HepG2 (cell line): ENCODE data around the gene DNAJC30. TPM values are rescaled to one million over a fixed set of nuclear protein-coding genes. Genes with fewer than 3 reads are reported as not detected.

Experiments used
- ATAC-seq: fragments of 200-7000 bp; cut with Tn5 transposase; 3 replicates; pipeline ENCODE4 v1.9.1; 2020; ENCODE audit warnings: mild to moderate bottlenecking, moderate library complexity
- BruUV-seq: library from RNA; stranded (reverse); fragments of 400-500 nt; replicated peaks from 2 replicates; lab custom pipeline; 2021; lab: Mats Ljungman, UMichigan
- CTCF ChIA-PET: fragments of 300-600 bp; formaldehyde crosslinking; extraction: SDS; loops from one replicate; lab custom pipeline; 2021; ENCODE audit warnings: low total read pairs, inconsistent platforms, low intra/inter-chr PET ratio; lab: Yijun Ruan, JAX
- POLR2A ChIA-PET: fragments of 350-600 bp; sonication (Branson Sonifier 250); formaldehyde crosslinking; loops from one replicate; lab custom pipeline; 2020; ENCODE audit warnings: antibody characterized with exemption, inconsistent platforms; lab: Yijun Ruan, JAX
- DNase-seq: peaks from one replicate; pipeline ENCODE4 v3.0.0-alpha.2; 2015; ENCODE audit warnings: low spot score
- FAIRE-seq: peaks from 3 replicates; lab custom pipeline; 2011; peaks lifted over from hg19 to GRCh38; lab: Jason Lieb, UNC
- H2AFZ ChIP-seq: one replicate; pipeline ENCODE4 v1.6.1; 2011; ENCODE audit warnings: low read length, inconsistent platforms
- H3K27ac ChIP-seq: fragments of 300-600 bp; 3 replicates; pipeline ENCODE4 v1.8.0; 2011; ENCODE audit warnings: mixed run types, mild to moderate bottlenecking, mixed read lengths, low read length, inconsistent platforms; ENCODE audit not compliant: insufficient read depth; ENCODE audit errors: extremely low read length
- H3K27me3 ChIP-seq, 2 experiments: fragments of 200-600 bp in 1 of 2; 2 replicates in 1 of 2; 3 replicates in 1 of 2; pipeline versions ENCODE4 v1.6.0 to v1.8.0; 2011; ENCODE audit warnings: low read length in 2 of 2, mild to moderate bottlenecking in 2 of 2, moderate library complexity in 2 of 2, inconsistent platforms in 1 of 2; ENCODE audit not compliant: insufficient read depth in 2 of 2, control insufficient read depth in 1 of 2
- H3K36me3 ChIP-seq, 2 experiments: fragments of 200-600 bp in 1 of 2; replicated peaks in 1 of 2; 2 replicates in 1 of 2; 3 replicates in 1 of 2; pipeline versions ENCODE4 v1.5.1 to v1.8.0; 2011; ENCODE audit warnings: low read length in 2 of 2, inconsistent platforms in 1 of 2; ENCODE audit not compliant: insufficient read depth in 2 of 2, control insufficient read depth in 1 of 2
- H3K4me1 ChIP-seq: 2 replicates; pipeline ENCODE4 v1.5.1; 2012; ENCODE audit warnings: low read length, inconsistent platforms; ENCODE audit not compliant: insufficient read depth
- H3K4me2 ChIP-seq: 2 replicates; pipeline ENCODE4 v1.6.0; 2011; ENCODE audit warnings: low read depth, low read length, inconsistent platforms
- H3K4me3 ChIP-seq, 3 experiments: fragments of 200-600 bp in 1 of 3; sonication (generic), shearing (Covaris generic) in 1 of 3; replicated peaks in 1 of 3; 2 replicates each; pipeline ENCODE4 v1.5.1; 2011 to 2016; ENCODE audit warnings: low read length in 3 of 3, inconsistent platforms in 2 of 3, low read depth in 2 of 3, mild to moderate bottlenecking in 2 of 3, control low read depth in 1 of 3, mixed read lengths in 1 of 3; ENCODE audit not compliant: insufficient read depth in 1 of 3
- H3K79me2 ChIP-seq: one replicate; pipeline ENCODE4 v1.6.1; 2011; ENCODE audit warnings: low read length, inconsistent platforms; ENCODE audit not compliant: insufficient read depth
- H3K9ac ChIP-seq: 2 replicates; pipeline ENCODE4 v1.6.0; 2011; ENCODE audit warnings: mild to moderate bottlenecking, low read depth, low read length, inconsistent platforms; ENCODE audit not compliant: insufficient read depth
- H3K9me3 ChIP-seq: 2 replicates; pipeline ENCODE4 v1.5.1; 2012; ENCODE audit warnings: mild to moderate bottlenecking, low read length
- H4K20me1 ChIP-seq: 2 replicates; pipeline ENCODE4 v1.6.0; 2011; ENCODE audit warnings: inconsistent platforms, mild to moderate bottlenecking, low read length, moderate library complexity; ENCODE audit not compliant: insufficient read depth
- CAMTA2 ChIP-seq: sonication (generic); formaldehyde crosslinking; IDR thresholded peaks from 2 replicates; pipeline ENCODE4 v1.4.0; 2020; ENCODE audit warnings: mild to moderate bottlenecking, missing genetic modification reagents, borderline replicate concordance
- GZF1 ChIP-seq: sonication (generic); formaldehyde crosslinking; IDR thresholded peaks from 2 replicates; pipeline ENCODE4 v1.5.1; 2020; ENCODE audit warnings: mild to moderate bottlenecking, missing genetic modification reagents
- IRX3 ChIP-seq: sonication (generic); formaldehyde crosslinking; IDR thresholded peaks from 2 replicates; pipeline ENCODE4 v1.8.1; 2023; ENCODE audit warnings: mild to moderate bottlenecking, low read depth, missing genetic modification reagents, borderline replicate concordance
- ZNF7 ChIP-seq: IDR thresholded peaks from 2 replicates; pipeline ENCODE4 v1.6.1; 2016; ENCODE audit warnings: missing biosample characterization, missing genetic modification reagents
- ZSCAN20 ChIP-seq: sonication (generic); formaldehyde crosslinking; IDR thresholded peaks from 2 replicates; pipeline ENCODE4 v1.4.0; 2020; ENCODE audit warnings: missing genetic modification reagents, mild to moderate bottlenecking, borderline replicate concordance
- WGBS: methylation state at CpG from one replicate; pipeline ENCODE4 v1.1.6; 2017; ENCODE audit warnings: low lambda C conversion rate; 5-methylcytosine and 5-hydroxymethylcytosine counted together
- in situ Hi-C: cut with HindIII; loops from 2 replicates; pipeline ENCODE4 v1.10.0; 2017; ENCODE audit warnings: low pct_unique_long_range_greater_than_20kb; ENCODE audit not compliant: extremely low pct_ligation_motif_present
- intact Hi-C: fragments of 100-400 bp; cut with micrococcal nuclease; formaldehyde crosslinking; loops from one replicate; pipeline ENCODE4 v1.10.0; 2022; ENCODE audit not compliant: unreplicated experiment
- microRNA counts: library from miRNA; unstranded; fragments of <30 nt; microRNA quantifications from one replicate; lab custom pipeline; 2015
- microRNA-seq: library from miRNA; unstranded; fragments of <30 nt; microRNA quantifications from one replicate; pipeline ENCODE4, GENCODE V29; 2020
- polyA plus RNA-seq, 8 experiments: library from polyadenylated mRNA; depleted of rRNA in 3 of 8; stranded (reverse) in 7 of 8; unstranded in 1 of 8; fragments of >200 nt; fragmentation: Illumina TruSeq in 4 of 8; extraction: Trizol in 4 of 8; gene quantifications; 2 replicates each; pipeline versions ENCODE4 v1.2.1 to v1.2.3, GENCODE V29; 2011 to 2016; ENCODE audit warnings: low read depth in 4 of 8, missing spikeins in 1 of 8, mixed read lengths in 1 of 8; ENCODE audit not compliant: insufficient read depth in 1 of 8
- small RNA-seq, 3 experiments: library from RNA; depleted of rRNA; stranded (forward); fragments of <200 nt; gene quantifications; one replicate each; pipeline ENCODE3, GENCODE V24; 2012; ENCODE audit warnings: low read depth in 2 of 3, low replicate concordance in 1 of 3; ENCODE audit not compliant: insufficient read length in 3 of 3, insufficient read depth in 2 of 3
- total RNA-seq, 5 experiments: library from RNA; depleted of rRNA; stranded (reverse); fragments of >200 nt; fragmentation: Illumina TruSeq; extraction: Trizol; gene quantifications; 2 replicates each; pipeline ENCODE4 v1.2.3, GENCODE V29; 2016; ENCODE audit warnings: low read depth in 1 of 5
- TF ChIP-seq, protein P1 (sequence below): sonication (generic); formaldehyde crosslinking; IDR thresholded peaks from 2 replicates; pipeline ENCODE4 v1.4.0; 2020; ENCODE audit warnings: low read depth, mild to moderate bottlenecking, missing genetic modification reagents
- TF ChIP-seq, protein P2 (sequence below): sonication (generic); formaldehyde crosslinking; IDR thresholded peaks from 2 replicates; pipeline ENCODE4 v1.8.1; 2023; ENCODE audit warnings: mild to moderate bottlenecking, inconsistent platforms, moderate library complexity, missing genetic modification reagents, borderline replicate concordance

Gene DNAJC30
- total and polyA plus RNA-seq, 2 of the 13 experiments (the other 11 are each of a cell fraction or from before 2014, with no cell fraction given) = 3.3 to 3.8 TPM

DNA sequence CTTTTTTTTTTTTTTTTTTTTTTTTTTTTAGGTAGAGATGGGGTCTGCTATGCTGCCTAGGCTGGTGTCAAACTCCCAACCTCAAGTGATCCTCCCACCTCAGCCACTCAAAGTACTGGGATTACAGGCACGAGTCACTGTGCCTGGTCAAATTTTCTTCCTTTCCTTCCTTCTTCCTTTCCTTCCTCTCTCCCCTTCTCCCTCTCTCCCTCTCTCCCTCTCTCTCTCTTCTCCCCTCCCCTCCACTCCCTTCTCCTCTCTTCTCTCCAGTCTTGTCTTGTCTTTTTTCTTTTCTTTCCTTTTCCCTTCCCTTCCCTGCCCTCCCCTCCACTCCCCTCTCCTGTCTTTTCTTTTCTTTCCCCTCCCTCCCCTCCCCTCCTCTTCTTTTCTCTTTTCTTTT is 51.7 kb downstream of the DNAJC30 start:
- intact Hi-C loops = no loop called here
- Histone ChIP-seq H3K27ac (no peak overlapping the region), H2AFZ (no peak overlapping the region), H3K36me3 (no peaks in the 10 kb centered on the region), H3K9ac (no peak overlapping the region), H3K4me3 (no peak overlapping the region), H3K27me3 (no peaks in the 10 kb centered on the region), H4K20me1 (no peaks in the 10 kb centered on the region), H3K4me1 (no peaks in the 10 kb centered on the region), H3K4me2 (no peak overlapping the region), H3K79me2 (no peaks in the 10 kb centered on the region), H3K9me3 (no peaks in the 10 kb centered on the region)
- POLR2A ChIA-PET = no interaction called here
- CTCF ChIA-PET = no interaction called here
- TF ChIP-seq IRX3 (CRISPR knock-in tag) (no peak), GZF1 (CRISPR knock-in tag) (no peak), ZNF7 (CRISPR knock-in tag) (no peak), CAMTA2 (CRISPR knock-in tag) (no peak), ZSCAN20 (CRISPR knock-in tag) (no peak)
- TF ChIP-seq, protein P1, sequence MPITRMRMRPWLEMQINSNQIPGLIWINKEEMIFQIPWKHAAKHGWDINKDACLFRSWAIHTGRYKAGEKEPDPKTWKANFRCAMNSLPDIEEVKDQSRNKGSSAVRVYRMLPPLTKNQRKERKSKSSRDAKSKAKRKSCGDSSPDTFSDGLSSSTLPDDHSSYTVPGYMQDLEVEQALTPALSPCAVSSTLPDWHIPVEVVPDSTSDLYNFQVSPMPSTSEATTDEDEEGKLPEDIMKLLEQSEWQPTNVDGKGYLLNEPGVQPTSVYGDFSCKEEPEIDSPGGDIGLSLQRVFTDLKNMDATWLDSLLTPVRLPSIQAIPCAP (CRISPR knock-in tag) = no peak
- TF ChIP-seq, protein P2, sequence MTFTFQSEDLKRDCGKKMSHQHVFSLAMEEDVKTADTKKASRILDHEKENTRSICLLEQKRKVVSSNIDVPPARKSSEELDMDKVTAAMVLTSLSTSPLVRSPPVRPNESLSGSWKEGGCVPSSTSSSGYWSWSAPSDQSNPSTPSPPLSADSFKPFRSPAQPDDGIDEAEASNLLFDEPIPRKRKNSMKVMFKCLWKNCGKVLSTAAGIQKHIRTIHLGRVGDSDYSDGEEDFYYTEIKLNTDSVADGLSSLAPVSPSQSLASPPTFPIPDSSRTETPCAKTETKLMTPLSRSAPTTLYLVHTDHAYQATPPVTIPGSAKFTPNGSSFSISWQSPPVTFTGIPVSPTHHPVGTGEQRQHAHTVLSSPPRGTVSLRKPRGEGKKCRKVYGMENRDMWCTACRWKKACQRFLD (CRISPR knock-in tag) = no peak
- WGBS = 57% methylated on average over 1 of the region's 1 CpG
- no peak for DNase-seq
- BruUV-seq = no TSS peak
- no peak for ATAC-seq
- no peak for FAIRE-seq
- in situ Hi-C loops = no loop called here

MicroRNA genes within 50 kb of the gene (microRNA counts, 767-probe panel; counts per million panel counts)
- microRNA hsa-miR-4284 (lab: Ali Mortazavi, UCI) = not detected

Small RNAs within 50 kb of the gene (microRNA-seq; reads per million reads assigned to microRNA genes)
- not detected for gene MIR4284

Small RNAs within 50 kb of the gene (small RNA-seq; reads per million reads assigned to genes)
- gene MIR4284 = 0 to 0.98 (median 0) reads per million in 3 experiments
- 0 reads per million in 3 experiments for gene RN7SL265P

Other genes starting within 250 kb of the DNAJC30 start
- 0.87 and 2.2 TPM in 2 replicates for gene FZD9, start 249.7 kb downstream of the DNAJC30 start, total RNA-seq (2016; rRNA removed; fragmentation: Illumina TruSeq; extraction: Trizol)
- gene FZD9, start 249.7 kb downstream of the DNAJC30 start, polyA plus RNA-seq (2011; rRNA removed) = 0.53 and 0.94 TPM in 2 replicates
- gene BAZ1B, start 161.2 kb downstream of the DNAJC30 start, total RNA-seq (2016; rRNA removed; fragmentation: Illumina TruSeq; extraction: Trizol) = 69.4 and 93.4 TPM in 2 replicates
- 16.0 and 18.6 TPM in 2 replicates for gene BAZ1B, start 161.2 kb downstream of the DNAJC30 start, polyA plus RNA-seq (2011; rRNA removed)
- 22.1 and 24.3 TPM in 2 replicates for gene BCL7B, start 125.8 kb downstream of the DNAJC30 start, total RNA-seq (2016; rRNA removed; fragmentation: Illumina TruSeq; extraction: Trizol)
- gene BCL7B, start 125.8 kb downstream of the DNAJC30 start, polyA plus RNA-seq (2011; rRNA removed) = 38.2 and 38.3 TPM in 2 replicates
- 17.7 and 47.2 TPM in 2 replicates for gene TBL2, start 104.9 kb downstream of the DNAJC30 start, total RNA-seq (2016; rRNA removed; fragmentation: Illumina TruSeq; extraction: Trizol)
- gene TBL2, start 104.9 kb downstream of the DNAJC30 start, polyA plus RNA-seq (2011; rRNA removed) = 43.4 and 51.8 TPM in 2 replicates
- gene MLXIPL, start 58.9 kb downstream of the DNAJC30 start, total RNA-seq (2016; rRNA removed; fragmentation: Illumina TruSeq; extraction: Trizol) = 17.2 and 51.6 TPM in 2 replicates
- gene MLXIPL, start 58.9 kb downstream of the DNAJC30 start, polyA plus RNA-seq (2011; rRNA removed) = 60.1 and 66.2 TPM in 2 replicates
- gene VPS37D, start 15.6 kb downstream of the DNAJC30 start, total RNA-seq (2016; rRNA removed; fragmentation: Illumina TruSeq; extraction: Trizol) = 4.9 and 6.3 TPM in 2 replicates
- gene VPS37D, start 15.6 kb downstream of the DNAJC30 start, polyA plus RNA-seq (2011; rRNA removed) = 3.8 and 5.7 TPM in 2 replicates
- 37.5 and 47.5 TPM in 2 replicates for gene BUD23, start 144 bp upstream of the DNAJC30 start, total RNA-seq (2016; rRNA removed; fragmentation: Illumina TruSeq; extraction: Trizol)
- gene BUD23, start 144 bp upstream of the DNAJC30 start, polyA plus RNA-seq (2011; rRNA removed) = 50.3 and 54.5 TPM in 2 replicates
- gene STX1A, start 36.2 kb upstream of the DNAJC30 start, total RNA-seq (2016; rRNA removed; fragmentation: Illumina TruSeq; extraction: Trizol) = 2.9 and 6.1 TPM in 2 replicates
- gene STX1A, start 36.2 kb upstream of the DNAJC30 start, polyA plus RNA-seq (2011; rRNA removed) = 12.2 and 14.8 TPM in 2 replicates
- gene ABHD11, start 55.3 kb upstream of the DNAJC30 start, total RNA-seq (2016; rRNA removed; fragmentation: Illumina TruSeq; extraction: Trizol) = 6.4 and 7.0 TPM in 2 replicates
- 7.1 and 8.1 TPM in 2 replicates for gene ABHD11, start 55.3 kb upstream of the DNAJC30 start, polyA plus RNA-seq (2011; rRNA removed)
- gene CLDN3, start 86.8 kb upstream of the DNAJC30 start, total RNA-seq (2016; rRNA removed; fragmentation: Illumina TruSeq; extraction: Trizol) = 0.31 TPM in 1 of 2 replicates, not detected in the other
- gene CLDN3, start 86.8 kb upstream of the DNAJC30 start, polyA plus RNA-seq (2011; rRNA removed) = 0.51 and 0.59 TPM in 2 replicates
- gene CLDN4, start 147.5 kb upstream of the DNAJC30 start, total RNA-seq (2016; rRNA removed; fragmentation: Illumina TruSeq; extraction: Trizol) = 9.4 and 28.2 TPM in 2 replicates
- 35.7 and 47.4 TPM in 2 replicates for gene CLDN4, start 147.5 kb upstream of the DNAJC30 start, polyA plus RNA-seq (2011; rRNA removed)
- 1.2 and 2.0 TPM in 2 replicates for gene METTL27, start 159.1 kb upstream of the DNAJC30 start, total RNA-seq (2016; rRNA removed; fragmentation: Illumina TruSeq; extraction: Trizol)
- 3.0 and 3.6 TPM in 2 replicates for gene METTL27, start 159.1 kb upstream of the DNAJC30 start, polyA plus RNA-seq (2011; rRNA removed)
- not detected in 2 replicates for gene TMEM270, start 177.7 kb upstream of the DNAJC30 start, total RNA-seq (2016; rRNA removed; fragmentation: Illumina TruSeq; extraction: Trizol)
- not detected in 2 replicates for gene TMEM270, start 177.7 kb upstream of the DNAJC30 start, polyA plus RNA-seq (2011; rRNA removed)